Measurements from ENCODE around the gene NOTCH1.
"Not testable (repeated sequence)": the region's sequence is repeated elsewhere in the genome, so short reads cannot be mapped to it uniquely, and the experiment has no call there.

NOTCH1 gene

GRCh38 chr9:136578915-136579649 lies 33.2 kb upstream of the NOTCH1 start:
- DNase-seq: no peak

- DNase-seq: no peak
Measured at GRCh38 chr9:136578626-136578914, 32.7 kb upstream of the NOTCH1 start.

GRCh38 chr9:136577941-136578625 lies 32.2 kb upstream of the NOTCH1 start:
- no peak for DNase-seq

GRCh38 chr9:136576269-136576626 lies 30.4 kb upstream of the NOTCH1 start:
- no peak for DNase-seq

- DNase-seq: no peak
Measured at GRCh38 chr9:136575626-136576268, 29.9 kb upstream of the NOTCH1 start.

- not testable (repeated sequence) for DNase-seq
Measured at GRCh38 chr9:136574606-136575005, 28.8 kb upstream of the NOTCH1 start.

GRCh38 chr9:136572828-136573625 lies 27.2 kb upstream of the NOTCH1 start:
- no peak for DNase-seq

GRCh38 chr9:136572003-136572827 lies 26.4 kb upstream of the NOTCH1 start:
- DNase-seq: no peak

GRCh38 chr9:136571531-136571930 lies 25.7 kb upstream of the NOTCH1 start:
- DNase-seq: no peak

- no peak for DNase-seq
Measured at GRCh38 chr9:136570916-136571315, 25.1 kb upstream of the NOTCH1 start.

GRCh38 chr9:136570191-136570845 lies 24.5 kb upstream of the NOTCH1 start:
- DNase-seq: no peak

GRCh38 chr9:136569526-136570148 lies 23.8 kb upstream of the NOTCH1 start:
- no peak for DNase-seq

- DNase-seq: no peak
Measured at GRCh38 chr9:136568288-136569081, 22.6 kb upstream of the NOTCH1 start.

GRCh38 chr9:136567651-136568287 lies 21.9 kb upstream of the NOTCH1 start:
- no peak for DNase-seq

GRCh38 chr9:136566901-136567300 lies 21.1 kb upstream of the NOTCH1 start:
- DNase-seq: no peak

GRCh38 chr9:136566553-136566895 lies 20.7 kb upstream of the NOTCH1 start:
- DNase-seq: no peak

GRCh38 chr9:136565715-136566552 lies 20.1 kb upstream of the NOTCH1 start:
- no peak for DNase-seq

- no peak for DNase-seq
Measured at GRCh38 chr9:136565086-136565714, 19.4 kb upstream of the NOTCH1 start.
